Right cardiac atrium (tissue), 5 donors: ENCODE measurements around the gene GIPR. TPM values are rescaled to one million over a fixed set of nuclear protein-coding genes. Genes with fewer than 3 reads are reported as not detected.
"Not testable (repeated sequence)": the region's sequence is repeated elsewhere in the genome, so short reads cannot be mapped to it uniquely, and the experiment has no call there.

Experiments used
- ATAC-seq, 2 donors: fragments of 200-7000 bp; cut with Tn5 transposase; one replicate each; pipeline versions ENCODE4 v1.8.0 to v1.9.1; 2020; ENCODE audit warnings: moderate library complexity in 2 of 2, mild to moderate bottlenecking in 1 of 2
- DNase-seq, 3 donors: peaks; one replicate each; pipeline ENCODE4 v3.0.0-alpha.2; 2020
- H3K27ac ChIP-seq: one replicate; pipeline ENCODE4 v1.5.1; 2013; ENCODE audit warnings: mild to moderate bottlenecking, low read length, control low read depth, moderate library complexity
- H3K27me3 ChIP-seq: one replicate; pipeline ENCODE4 v1.6.1; 2013; ENCODE audit not compliant: control insufficient read depth, insufficient read depth
- H3K4me1 ChIP-seq: one replicate; pipeline ENCODE4 v1.6.1; 2013; ENCODE audit warnings: low read length; ENCODE audit not compliant: control insufficient read depth, insufficient read depth
- H3K4me3 ChIP-seq: one replicate; pipeline ENCODE4 v1.5.1; 2013; ENCODE audit warnings: low read length, control low read depth
- H3K9me3 ChIP-seq: one replicate; pipeline ENCODE4 v1.6.1; 2013; ENCODE audit warnings: low read length; ENCODE audit not compliant: control insufficient read depth
- WGBS: extraction: QIAGEN DNeasy Blood & Tissue Kit; methylation state at CpG from one replicate; pipeline ENCODE4 v1.1.7; 2013; 5-methylcytosine and 5-hydroxymethylcytosine counted together
- intact Hi-C, 4 donors: fragments of 100-400 bp; cut with DNase I; formaldehyde crosslinking; loops; one replicate each; pipeline versions ENCODE4 v1.11.0 to v1.14.0; 2022 to 2023
- long read RNA-seq, 4 donors: library from polyadenylated mRNA; unstranded; transcript quantifications; one replicate each; pipeline ENCODE4 v2.0.0, GENCODE V29; 2020 to 2021
- polyA plus RNA-seq: library from polyadenylated mRNA; stranded (reverse); fragments of 200-250 nt; gene quantifications from one replicate; pipeline ENCODE4 v1.2.3, GENCODE V29; 2013
- total RNA-seq, 4 donors: library from RNA; stranded (reverse); fragmentation: NEBNext Ultra II Directional; extraction: Animal tissue kit (Norgen Biotek cat#: 25700); gene quantifications; one replicate each; pipeline ENCODE4 v1.2.1, GENCODE V29; 2021
- donor health status: healthy with polysubstance abuse.
- donor health status: DM: no; HTN: yes; CAD: no.
- donor health status: DM: no; HTN: no; CAD: no.
- donor health status: DM: no; HTN: yes; CAD: no; lungs with severe emphysema.
- donor health status: DM: yes; HTN: yes; CAD: no.

GIPR gene, protein sequence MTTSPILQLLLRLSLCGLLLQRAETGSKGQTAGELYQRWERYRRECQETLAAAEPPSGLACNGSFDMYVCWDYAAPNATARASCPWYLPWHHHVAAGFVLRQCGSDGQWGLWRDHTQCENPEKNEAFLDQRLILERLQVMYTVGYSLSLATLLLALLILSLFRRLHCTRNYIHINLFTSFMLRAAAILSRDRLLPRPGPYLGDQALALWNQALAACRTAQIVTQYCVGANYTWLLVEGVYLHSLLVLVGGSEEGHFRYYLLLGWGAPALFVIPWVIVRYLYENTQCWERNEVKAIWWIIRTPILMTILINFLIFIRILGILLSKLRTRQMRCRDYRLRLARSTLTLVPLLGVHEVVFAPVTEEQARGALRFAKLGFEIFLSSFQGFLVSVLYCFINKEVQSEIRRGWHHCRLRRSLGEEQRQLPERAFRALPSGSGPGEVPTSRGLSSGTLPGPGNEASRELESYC
- 10 to 100 TPM in 3 of 4 donors, 1 to 10 TPM in 1; 8.5 to 16.7 (median 12.5) TPM for total RNA-seq
- 8.7 TPM for polyA plus RNA-seq
- long read RNA-seq, donor 1, partial matches to known transcripts: 1 of 2 reads
- long read RNA-seq, donor 1, other reads (novel, unspliced or antisense): 1 of 2 reads
- long read RNA-seq, donor 2, partial matches to known transcripts: 0 of 1 reads
- long read RNA-seq, donor 2, other reads (novel, unspliced or antisense): 1 of 1 reads
- long read RNA-seq, donor 3, partial matches to known transcripts: 2 of 17 reads
- long read RNA-seq, donor 3, other reads (novel, unspliced or antisense): 11 of 17 reads
- long read RNA-seq, donor 4: 0 reads

DNA sequence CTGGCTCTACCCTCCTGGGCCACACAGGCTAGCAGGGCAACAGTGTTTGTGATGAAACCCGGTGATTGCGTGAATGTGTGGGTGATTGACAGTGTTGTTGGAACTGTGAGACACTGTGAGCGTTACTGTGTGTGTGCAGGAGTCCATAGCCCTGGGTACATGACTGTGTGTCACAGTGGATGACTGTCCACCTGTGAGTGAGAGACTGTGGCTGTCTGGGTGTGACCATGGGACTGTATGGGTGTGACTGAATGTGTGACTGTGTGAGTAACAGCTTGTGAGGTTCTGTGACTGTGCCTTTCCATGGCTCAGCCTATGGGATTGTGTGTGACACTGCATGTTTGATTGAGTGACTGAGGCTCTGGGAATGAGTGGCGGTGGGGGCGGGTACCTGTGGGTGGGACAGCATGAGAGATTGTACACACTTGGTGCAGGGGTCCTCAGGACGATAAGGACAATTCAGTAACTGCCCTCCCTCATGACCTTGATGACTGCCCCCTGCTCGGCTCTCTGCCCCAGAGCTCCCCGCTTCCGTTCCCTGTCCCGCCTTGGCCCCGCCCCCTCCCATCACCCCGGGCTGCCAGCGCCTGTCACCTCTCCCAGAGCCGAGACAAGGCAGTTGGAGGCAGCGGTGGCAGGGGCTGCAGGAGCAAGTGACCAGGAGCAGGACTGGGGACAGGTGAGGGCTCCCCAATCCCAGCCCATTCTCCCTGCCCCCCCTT, at the start of gene GIPR:
TSS of gene GIPR (plus strand) at position 602 of the 722 bp plus-strand sequence. CDS start 1,300 bp downstream, outside the sequence.
- ATAC-seq: peak; percentile 49 to 60
- WGBS: 10% methylated on average over 15 of the region's 15 CpGs
- DNase-seq: peak; percentile 62 to 89 (median 82)
- intact Hi-C loops: no loop called here
- H3K4me3 ChIP-seq: peak within 1 kb of the TSS; percentile 72
- H3K27ac ChIP-seq: peak within 1 kb of the TSS; percentile 43
- H3K9me3 ChIP-seq: no peaks in the 10 kb centered on the region
- H3K27me3 ChIP-seq: no peaks in the 10 kb centered on the region
- no peaks in the 10 kb centered on the region for H3K4me1 ChIP-seq

DNA sequence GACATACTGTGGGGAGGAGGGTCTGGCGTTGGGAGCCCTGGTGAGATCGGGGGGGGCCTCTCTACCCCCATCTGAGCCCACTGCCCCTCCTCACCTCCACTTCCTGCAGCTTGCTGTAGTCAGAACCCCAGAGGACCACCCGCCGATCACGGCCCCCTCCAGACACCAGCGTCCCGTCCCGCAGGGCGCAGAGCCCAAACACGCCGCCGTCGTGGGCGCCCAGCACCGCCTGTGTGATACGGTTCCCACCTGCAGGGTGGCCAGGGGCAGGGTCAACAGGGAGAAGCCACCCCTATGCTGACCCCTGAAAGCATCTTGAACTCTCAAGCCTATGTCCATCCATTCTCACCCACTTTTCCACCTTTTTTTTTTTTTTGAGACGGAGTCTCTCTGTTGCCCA, 46.6 kb upstream of the GIPR start:
- Histone ChIP-seq H3K27me3 (no peaks in the 10 kb centered on the region), H3K4me1 (no peaks in the 10 kb centered on the region), H3K4me3 (no peak overlapping the region), H3K9me3 (no peaks in the 10 kb centered on the region), H3K27ac (no peak overlapping the region)
- intact Hi-C loops: no loop called here
- 91% methylated on average over 17 of the region's 17 CpGs for WGBS
- ATAC-seq: peak in 1 of 2 donors; percentile 31
- no peak for DNase-seq

DNA sequence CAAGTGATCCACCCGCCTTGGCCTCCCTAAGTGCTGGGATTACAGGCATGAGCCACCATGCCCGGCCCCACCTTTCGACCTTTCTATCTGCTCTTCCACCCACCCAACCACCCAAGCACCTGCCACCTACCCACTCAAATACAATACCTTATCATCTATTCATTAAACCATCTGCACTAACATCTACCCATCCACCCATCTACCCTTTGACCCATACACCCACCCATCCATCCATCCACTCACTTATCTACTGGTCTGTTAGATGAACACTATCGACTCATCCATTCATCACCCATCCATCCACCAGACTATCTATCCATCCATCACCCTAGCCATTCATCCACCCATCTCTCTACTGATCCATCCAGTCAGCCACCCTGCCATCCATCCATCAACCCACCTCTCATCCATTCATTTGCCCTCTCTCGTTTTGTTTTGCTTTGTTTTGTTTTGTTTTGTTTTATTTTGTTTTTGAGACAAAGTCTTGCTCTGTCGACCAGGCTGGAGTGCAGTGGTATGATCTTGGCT, 46.0 kb upstream of the GIPR start:
- Histone ChIP-seq H3K9me3 (no peaks in the 10 kb centered on the region), H3K4me3 (no peak overlapping the region), H3K4me1 (no peaks in the 10 kb centered on the region), H3K27ac (no peak overlapping the region), H3K27me3 (no peaks in the 10 kb centered on the region)
- DNase-seq (no peak), ATAC-seq (no peak)
- WGBS: 88% methylated on average over 6 of the region's 6 CpGs
- intact Hi-C loops: no loop called here

DNA sequence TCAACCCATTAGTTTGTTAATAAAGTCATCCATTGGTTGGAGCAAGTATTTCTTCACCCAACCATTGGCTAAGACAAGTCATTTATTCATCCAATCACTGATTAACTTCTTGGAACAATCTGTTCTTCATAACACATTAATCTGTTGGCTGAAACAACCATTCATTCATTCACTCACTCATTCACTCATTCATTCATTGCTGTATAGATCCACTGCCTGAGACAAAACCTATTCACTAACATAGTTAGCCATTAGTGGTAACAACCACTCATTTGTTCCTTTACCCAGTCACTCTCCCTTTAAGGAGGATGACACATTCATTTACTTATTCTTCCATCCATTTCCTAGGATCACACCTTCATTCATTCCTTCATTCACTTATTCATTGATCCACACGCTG, 44.0 kb upstream of the GIPR start:
- intact Hi-C loops: no loop called here
- DNase-seq: no peak
- ATAC-seq: no peak
- Histone ChIP-seq H3K27ac (no peak overlapping the region), H3K4me1 (no peaks in the 10 kb centered on the region), H3K27me3 (no peaks in the 10 kb centered on the region), H3K9me3 (no peaks in the 10 kb centered on the region), H3K4me3 (no peak overlapping the region)
- WGBS: 94% methylated on average over 1 of the region's 1 CpG

DNA sequence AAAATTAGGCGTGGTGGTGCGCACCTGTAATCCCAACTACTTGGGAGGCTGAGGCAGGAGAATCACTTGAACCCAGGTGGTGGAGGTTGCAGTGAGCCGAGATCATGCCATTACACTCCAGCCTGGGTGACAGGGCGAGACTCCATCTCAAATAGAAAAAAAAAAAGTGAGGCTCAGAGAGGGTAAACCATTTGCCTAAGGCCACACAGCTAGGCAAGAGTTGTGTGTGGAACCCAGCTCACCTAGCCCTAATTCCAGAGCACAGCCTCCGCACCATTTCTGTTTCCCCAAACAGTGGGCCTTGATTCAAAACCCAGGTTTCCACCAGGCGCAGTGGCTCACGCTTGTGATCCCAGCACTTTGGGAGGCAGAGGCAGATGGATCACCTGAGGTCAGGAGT, 39.8 kb upstream of the GIPR start:
- DNase-seq, H3K9me3 ChIP-seq, H3K4me3 ChIP-seq, intact Hi-C loops, H3K27me3 ChIP-seq, H3K27ac ChIP-seq, ATAC-seq, H3K4me1 ChIP-seq: not testable (repeated sequence)
- WGBS: 98% methylated on average over 7 of the region's 7 CpGs

DNA sequence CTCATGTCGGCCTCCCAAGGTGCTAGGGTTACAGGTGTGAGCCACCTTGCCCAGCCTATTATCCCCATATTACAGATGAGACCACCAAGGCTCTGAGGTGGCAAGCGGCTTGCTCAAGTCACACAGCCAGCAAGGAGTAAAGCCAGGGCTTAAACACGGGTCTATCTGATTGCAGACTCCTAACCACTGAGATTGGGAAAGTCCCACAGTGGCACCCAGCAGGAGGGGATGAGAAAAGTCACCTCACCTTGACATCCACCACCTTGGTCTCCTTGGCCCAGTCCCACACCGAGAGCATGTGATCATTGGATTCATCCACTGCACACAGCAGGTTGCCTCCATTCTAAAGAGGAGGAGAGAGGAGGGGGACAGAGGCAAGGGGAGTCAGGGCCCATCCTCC, 38.3 kb upstream of the GIPR start:
- intact Hi-C loops: no loop called here
- no peak overlapping the region for H3K27ac ChIP-seq
- WGBS: 89% methylated on average over 4 of the region's 4 CpGs
- no peaks in the 10 kb centered on the region for H3K27me3 ChIP-seq
- no peak for ATAC-seq
- H3K9me3 ChIP-seq: no peaks in the 10 kb centered on the region
- no peak for DNase-seq
- no peaks in the 10 kb centered on the region for H3K4me1 ChIP-seq
- no peak overlapping the region for H3K4me3 ChIP-seq

DNA sequence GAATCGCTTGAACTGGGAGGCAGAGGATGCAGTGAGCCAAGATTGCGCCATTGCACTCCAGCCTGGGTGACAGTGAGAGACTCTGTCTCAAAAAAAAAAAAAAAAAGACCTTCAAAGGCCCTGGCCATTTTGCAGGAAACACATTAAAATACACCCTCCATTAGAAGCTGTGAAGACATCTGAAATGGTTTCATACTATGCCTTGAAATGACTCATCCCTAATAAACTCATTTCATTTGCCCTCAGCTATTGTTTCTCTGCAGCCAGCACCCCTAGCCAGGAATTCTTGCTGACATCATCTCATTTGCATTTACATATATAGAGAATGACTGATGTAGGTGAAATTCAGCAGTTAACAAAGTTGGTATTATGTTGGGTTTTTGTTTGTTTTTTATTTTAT, 37.6 kb upstream of the GIPR start:
- no peaks in the 10 kb centered on the region for H3K9me3 ChIP-seq
- 95% methylated on average over 2 of the region's 2 CpGs for WGBS
- intact Hi-C loops: no loop called here
- no peaks in the 10 kb centered on the region for H3K27me3 ChIP-seq
- H3K4me3 ChIP-seq: no peak overlapping the region
- ATAC-seq: no peak
- H3K27ac ChIP-seq: no peak overlapping the region
- DNase-seq: no peak
- H3K4me1 ChIP-seq: no peaks in the 10 kb centered on the region

DNA sequence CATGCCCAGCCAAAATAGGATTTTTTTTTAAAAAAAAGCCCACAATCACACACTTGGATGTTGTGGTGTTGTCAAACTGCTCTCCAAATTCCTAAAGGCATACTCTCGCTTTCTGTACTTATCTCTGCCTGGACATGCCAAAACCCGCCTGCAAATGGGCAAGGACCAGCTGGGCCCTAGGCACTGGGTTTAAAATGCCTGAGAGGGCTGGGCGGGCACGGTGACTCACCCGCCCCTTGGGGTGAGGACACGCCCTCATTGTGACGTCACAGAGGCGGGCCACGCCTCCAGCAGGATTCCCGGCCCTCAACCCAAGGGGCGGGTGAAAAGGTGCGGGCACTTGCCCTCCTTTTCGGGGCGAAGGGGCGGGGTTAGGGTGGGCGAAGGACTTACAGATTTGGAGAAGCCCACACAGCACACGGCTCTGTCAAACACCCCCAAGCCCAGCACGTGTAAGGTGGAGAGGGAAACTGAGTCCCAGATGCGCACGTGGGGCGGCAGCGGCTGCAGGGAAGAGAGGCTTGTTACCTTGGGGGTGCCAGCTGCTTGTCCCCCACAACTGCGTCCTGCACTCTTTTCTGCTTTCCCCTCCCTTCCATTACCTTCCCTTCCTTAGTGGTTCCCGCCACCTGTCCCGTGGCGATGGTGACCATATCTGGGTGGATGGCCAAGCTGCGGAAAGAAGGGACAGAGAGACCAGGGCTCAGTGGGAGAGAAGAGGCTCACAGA, 35.4 kb upstream of the GIPR start:
- intact Hi-C loops: no loop called here
- Histone ChIP-seq H3K4me3 (no peak overlapping the region), H3K27me3 (no peaks in the 10 kb centered on the region), H3K9me3 (no peaks in the 10 kb centered on the region), H3K27ac (no peak overlapping the region), H3K4me1 (no peaks in the 10 kb centered on the region)
- DNase-seq (peak; percentile 81 to 90 (median 84)), ATAC-seq (peak; percentile 90 to 95)
- WGBS: 46% methylated on average over 27 of the region's 27 CpGs

DNA sequence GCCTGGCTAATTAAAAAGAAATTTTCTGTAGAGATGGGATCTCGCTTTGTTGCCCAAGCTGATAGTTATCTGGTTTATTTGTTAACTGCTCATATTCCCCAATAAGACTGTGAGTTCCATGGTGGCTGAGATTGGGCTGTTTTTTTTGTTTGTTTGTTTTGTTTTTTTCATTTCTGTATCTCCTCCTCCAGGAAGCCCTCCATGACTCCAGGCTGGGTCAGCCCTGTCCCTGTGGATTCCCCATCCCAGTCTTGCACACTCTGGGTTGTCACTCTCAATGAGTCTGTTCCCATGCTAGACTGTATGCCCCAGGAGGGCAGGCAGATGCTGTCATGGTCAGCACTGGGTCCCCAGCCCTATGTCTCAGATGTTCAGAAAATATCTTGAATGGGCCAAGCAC, 31.7 kb upstream of the GIPR start:
- intact Hi-C loops: no loop called here
- WGBS: 98% methylated on average over 1 of the region's 1 CpG
- H3K4me3 ChIP-seq: no peak overlapping the region
- H3K27ac ChIP-seq: no peak overlapping the region
- ATAC-seq (no peak), DNase-seq (peak in 1 of 3 donors; percentile 9)
- no peaks in the 10 kb centered on the region for H3K27me3 ChIP-seq
- H3K4me1 ChIP-seq: no peaks in the 10 kb centered on the region
- H3K9me3 ChIP-seq: no peaks in the 10 kb centered on the region

DNA sequence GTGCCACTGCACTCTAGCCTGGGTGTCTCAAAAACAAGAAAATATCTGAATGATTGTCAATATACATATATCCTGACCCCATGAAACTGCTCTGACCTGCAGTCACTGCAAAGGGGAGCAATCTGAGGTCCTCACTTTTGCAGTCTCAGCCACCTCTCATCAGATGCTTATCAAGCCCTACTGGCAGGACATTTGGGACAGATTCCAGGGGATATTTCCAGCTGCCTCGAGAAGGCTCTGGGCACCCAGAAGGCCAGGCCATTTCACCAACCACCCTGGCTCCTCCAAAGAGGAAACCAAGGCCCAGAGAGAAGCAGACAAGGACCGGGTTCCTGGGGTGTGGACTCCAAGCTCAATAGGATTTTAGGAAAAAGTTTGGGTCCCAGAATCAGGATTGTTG, 31.1 kb upstream of the GIPR start:
- no peak overlapping the region for H3K27ac ChIP-seq
- intact Hi-C loops: no loop called here

More for the DNA sequence above, 31.1 kb upstream of the GIPR start:
- Histone ChIP-seq H3K27me3 (no peaks in the 10 kb centered on the region), H3K4me3 (no peak overlapping the region), H3K9me3 (no peaks in the 10 kb centered on the region), H3K4me1 (peaks cover 2% of the 10 kb centered on the region)
- DNase-seq: no peak
- ATAC-seq: no peak
- 57% methylated on average over 2 of the region's 2 CpGs for WGBS
